LNCaP clone FGC (cell line): Measurements from ENCODE around the gene COL9A1.
"Not testable (repeated sequence)": the region's sequence is repeated elsewhere in the genome, so short reads cannot be mapped to it uniquely, and the experiment has no call there.

Experiments used
- DNase-seq: peaks from one replicate; pipeline ENCODE4 v3.0.0-alpha.2; 2011; ENCODE audit warnings: low read depth
- H3K4me3 ChIP-seq: 2 replicates; pipeline ENCODE4 v1.5.1; 2011; ENCODE audit warnings: mild to moderate bottlenecking, low read depth, low read length, control low read depth
- CTCF ChIP-seq: IDR thresholded peaks from 2 replicates; pipeline ENCODE4 v1.5.1; 2012; ENCODE audit warnings: mild to moderate bottlenecking; ENCODE audit not compliant: control insufficient read depth, insufficient read depth; ENCODE audit errors: extremely low read depth

COL9A1 gene

DNA sequence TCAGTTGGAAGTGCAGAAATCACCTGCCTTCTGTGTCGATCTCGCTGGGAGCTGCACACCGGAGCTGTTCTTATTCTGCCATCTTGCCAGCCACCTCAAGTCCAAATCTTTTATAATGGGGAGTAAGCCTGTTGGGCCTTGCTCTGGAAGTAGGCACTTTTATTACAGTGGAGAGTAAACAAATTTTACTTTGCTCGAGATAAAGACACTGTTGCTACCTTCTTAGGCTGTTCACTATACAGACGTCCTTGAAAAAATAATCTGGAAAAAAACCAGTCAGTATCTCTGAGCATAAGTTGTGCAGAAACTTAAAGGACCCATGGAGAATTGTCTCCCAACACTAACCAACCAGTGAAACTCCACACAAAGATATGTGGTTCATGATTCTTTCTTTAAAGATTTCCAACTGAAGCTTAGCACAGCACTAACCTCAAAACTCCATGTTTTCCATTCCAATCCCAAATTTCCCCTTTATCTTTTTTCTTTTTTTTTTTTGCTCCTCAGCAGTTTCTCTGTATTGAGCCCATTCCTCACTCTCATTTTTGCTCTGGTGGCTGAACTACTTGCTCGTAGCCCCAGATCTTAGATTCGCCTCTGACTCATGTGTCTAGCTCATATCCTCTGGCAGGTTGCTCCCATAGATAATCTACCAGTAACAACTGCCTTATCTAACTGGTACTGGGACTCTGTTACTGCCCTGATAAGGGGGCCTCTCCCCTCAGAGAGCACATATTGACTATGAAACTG, 34.3 kb upstream of the COL9A1 start:
- no peak for DNase-seq
- no peak overlapping the region for H3K4me3 ChIP-seq
- TF ChIP-seq CTCF, result no peak

GRCh38 chr6:70327036-70327435, 24.2 kb upstream of the COL9A1 start:
- H3K4me3 ChIP-seq, result no peak overlapping the region
- no peak for DNase-seq
- TF ChIP-seq CTCF, result no peak

- no peak for TF ChIP-seq CTCF
- no peak overlapping the region for H3K4me3 ChIP-seq
- DNase-seq, result no peak
These were observed 22.1 kb upstream of the COL9A1 start for GRCh38 chr6:70325009-70325408.

DNA sequence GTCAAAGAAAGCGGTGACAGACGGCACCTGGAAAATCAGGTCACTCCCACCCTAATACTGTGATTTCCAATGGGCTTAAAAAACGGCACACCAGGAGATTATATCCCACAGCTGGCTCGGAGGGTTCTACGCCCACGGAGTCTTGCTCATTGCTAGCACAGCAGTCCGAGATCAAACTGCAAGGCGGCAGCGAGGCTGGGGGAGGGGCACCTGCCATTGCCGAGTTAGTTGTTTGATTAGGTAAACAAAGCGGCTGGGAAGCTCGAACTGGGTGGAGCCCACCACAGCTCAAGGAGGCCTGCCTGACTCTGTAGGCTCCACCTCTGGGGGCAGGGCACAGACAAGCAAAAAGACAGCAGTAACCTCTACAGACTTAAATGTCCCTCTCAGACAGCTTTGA, 14.9 kb upstream of the COL9A1 start:
- not testable (repeated sequence) for DNase-seq, H3K4me3 ChIP-seq

DNA sequence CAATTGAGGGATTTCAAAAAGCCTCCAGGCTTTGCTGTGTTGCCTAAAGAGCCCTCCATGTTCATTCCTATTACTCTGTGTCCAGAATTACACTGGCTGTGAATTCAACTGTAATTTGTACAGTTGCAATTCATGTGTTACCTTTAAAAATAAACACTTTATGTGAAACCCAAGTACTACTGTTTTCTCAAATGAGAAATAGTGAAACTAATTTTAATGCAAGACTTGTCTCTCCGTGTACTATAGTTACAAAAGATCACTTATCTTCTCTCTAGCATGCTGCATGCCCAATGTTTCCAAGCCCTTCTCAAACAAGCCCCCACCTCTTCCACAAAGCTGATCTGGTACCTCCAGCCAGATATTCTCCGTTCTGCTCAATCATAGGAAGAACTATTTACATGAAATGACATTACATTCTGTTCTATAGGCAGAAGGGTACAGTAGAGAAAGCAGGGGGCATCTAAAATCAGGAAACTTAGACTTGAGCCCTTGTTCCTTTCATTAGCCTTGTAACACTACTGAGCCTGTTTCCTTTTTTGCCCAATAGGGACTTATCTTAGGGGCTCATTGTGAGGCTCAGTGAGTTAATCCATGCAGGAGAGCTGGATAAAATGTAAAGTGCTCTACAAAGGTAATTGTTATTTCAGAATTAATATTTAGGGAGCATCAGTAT, 12.3 kb upstream of the COL9A1 start:
- DNase-seq, result no peak
- H3K4me3 ChIP-seq, result no peak overlapping the region
- TF ChIP-seq CTCF, result no peak

- H3K4me3 ChIP-seq, result no peak overlapping the region
- DNase-seq, result no peak
- TF ChIP-seq CTCF, result no peak
These were observed 11.4 kb upstream of the COL9A1 start for GRCh38 chr6:70314296-70314695.

DNA sequence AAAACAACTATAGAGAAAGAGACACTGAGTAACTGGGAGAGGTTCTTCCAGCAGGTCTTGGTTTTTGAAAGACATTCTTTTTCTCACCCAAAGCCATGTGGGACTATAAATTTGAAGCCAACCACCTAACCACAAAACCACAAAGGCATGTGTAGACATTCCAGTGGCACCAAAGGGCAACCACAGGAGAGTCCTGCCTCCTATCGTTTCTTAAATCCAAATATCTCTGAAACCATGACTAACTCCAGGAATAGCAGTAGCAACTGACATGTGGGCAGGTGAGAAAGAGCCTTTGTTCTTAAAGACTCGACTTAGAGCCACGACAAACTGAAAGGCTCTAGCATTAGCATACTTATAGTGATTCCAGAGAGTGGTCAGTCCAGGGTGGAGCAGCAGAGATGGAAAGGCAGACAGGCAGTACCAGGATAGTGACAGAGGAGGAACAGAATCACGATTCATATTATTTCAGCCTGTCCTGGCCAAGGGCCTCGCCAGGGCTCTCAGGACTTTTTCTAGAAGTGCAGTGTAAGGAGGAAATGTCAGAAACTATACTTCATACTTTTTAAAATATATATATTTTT, 9.4 kb upstream of the COL9A1 start:
- no peak for TF ChIP-seq CTCF
- no peak for DNase-seq
- no peak overlapping the region for H3K4me3 ChIP-seq
